ENCODE data around the gene GP1BB.
A peak's percentile ranks its signal among the peaks of the same experiment; 100 is the strongest.

GP1BB gene

GRCh38 chr22:19709063-19709769, 14.1 kb upstream of the GP1BB start:
- H3K27ac ChIP-seq (ENCODE audit: poor library complexity, severe bottlenecking): no peak overlapping the region
- DNase-seq (ENCODE audit: low spot score): peak; percentile 44
- H3K4me3 ChIP-seq (ENCODE audit: severe bottlenecking): no peak overlapping the region
- H3K4me1 ChIP-seq (ENCODE audit: insufficient read depth, poor library complexity, severe bottlenecking): no peaks in the 10 kb centered on the region
- H3K27me3 ChIP-seq (ENCODE audit: insufficient read depth, poor library complexity, severe bottlenecking): no peaks in the 10 kb centered on the region
- ATAC-seq (ENCODE audit: low read depth): no peak
- no peaks in the 10 kb centered on the region for H3K36me3 ChIP-seq (ENCODE audit: low read depth)
- H3K9me3 ChIP-seq (ENCODE audit: severe bottlenecking): no peaks in the 10 kb centered on the region
- no peak for TF ChIP-seq CTCF (IDR thresholded peaks at IDR 0.05; ENCODE audit: poor library complexity, severe bottlenecking)

GRCh38 chr22:19710020-19710768, 13.1 kb upstream of the GP1BB start:
- Histone ChIP-seq H3K27me3 (ENCODE audit: insufficient read depth, poor library complexity, severe bottlenecking) (no peaks in the 10 kb centered on the region), H3K4me3 (ENCODE audit: severe bottlenecking) (no peak overlapping the region), H3K27ac (ENCODE audit: poor library complexity, severe bottlenecking) (no peak overlapping the region), H3K36me3 (ENCODE audit: low read depth) (no peaks in the 10 kb centered on the region), H3K4me1 (ENCODE audit: insufficient read depth, poor library complexity, severe bottlenecking) (no peaks in the 10 kb centered on the region), H3K9me3 (ENCODE audit: severe bottlenecking) (no peaks in the 10 kb centered on the region)
- DNase-seq (ENCODE audit: low spot score) (peak; percentile 39), ATAC-seq (ENCODE audit: low read depth) (no peak)
- no peak for TF ChIP-seq CTCF (IDR thresholded peaks at IDR 0.05; ENCODE audit: poor library complexity, severe bottlenecking)

- TF ChIP-seq CTCF (IDR thresholded peaks at IDR 0.05; ENCODE audit: poor library complexity, severe bottlenecking): no peak
- DNase-seq (ENCODE audit: low spot score) (no peak), ATAC-seq (ENCODE audit: low read depth) (no peak)
- Histone ChIP-seq H3K4me1 (ENCODE audit: insufficient read depth, poor library complexity, severe bottlenecking) (no peaks in the 10 kb centered on the region), H3K36me3 (ENCODE audit: low read depth) (no peaks in the 10 kb centered on the region), H3K4me3 (ENCODE audit: severe bottlenecking) (no peak overlapping the region), H3K27ac (ENCODE audit: poor library complexity, severe bottlenecking) (no peak overlapping the region), H3K27me3 (ENCODE audit: insufficient read depth, poor library complexity, severe bottlenecking) (no peaks in the 10 kb centered on the region), H3K9me3 (ENCODE audit: severe bottlenecking) (no peaks in the 10 kb centered on the region)
Measured at GRCh38 chr22:19710769-19711106, 12.6 kb upstream of the GP1BB start.

GRCh38 chr22:19713245-19713644, 10.1 kb upstream of the GP1BB start:
- no peak for ATAC-seq (ENCODE audit: low read depth)
- no peak for TF ChIP-seq CTCF (IDR thresholded peaks at IDR 0.05; ENCODE audit: poor library complexity, severe bottlenecking)
- H3K4me1 ChIP-seq (ENCODE audit: insufficient read depth, poor library complexity, severe bottlenecking): no peaks in the 10 kb centered on the region
- no peaks in the 10 kb centered on the region for H3K9me3 ChIP-seq (ENCODE audit: severe bottlenecking)
- no peaks in the 10 kb centered on the region for H3K36me3 ChIP-seq (ENCODE audit: low read depth)
- no peak overlapping the region for H3K27ac ChIP-seq (ENCODE audit: poor library complexity, severe bottlenecking)
- no peak overlapping the region for H3K4me3 ChIP-seq (ENCODE audit: severe bottlenecking)
- H3K27me3 ChIP-seq (ENCODE audit: insufficient read depth, poor library complexity, severe bottlenecking): no peaks in the 10 kb centered on the region
- DNase-seq (ENCODE audit: low spot score): no peak

All from RWPE2 (cell line).